HEK293 (cell line): ENCODE data around the gene MCTP1.

ENCODE experiments used
- CTCF ChIA-PET: fragments of 350-600 bp; formaldehyde crosslinking; extraction: SDS; loops from one replicate; lab custom pipeline; 2021; ENCODE audit warnings: antibody characterized with exemption; lab: Yijun Ruan, JAX
- POLR2A ChIA-PET: fragments of 300-600 bp; formaldehyde crosslinking; extraction: SDS; loops from one replicate; lab custom pipeline; 2020; ENCODE audit warnings: antibody characterized with exemption, inconsistent platforms; lab: Yijun Ruan, JAX
- H3K27ac ChIP-seq: fragments of 200-500 bp; sonication (Bioruptor generic); 2 replicates; pipeline ENCODE4 v1.5.1; 2014; ENCODE audit warnings: low read depth, low read length, control low read depth, inconsistent platforms; ENCODE audit errors: extremely low read depth
- H3K36me3 ChIP-seq, 2 experiments: fragments of 200-500 bp in 1 of 2; sonication (Bioruptor generic) in 1 of 2; 1 replicate in 1 of 2; 2 replicates in 1 of 2; pipeline ENCODE4 v1.5.1; 2014 to 2017; ENCODE audit warnings: inconsistent platforms in 2 of 2, low read length in 2 of 2; ENCODE audit not compliant: control insufficient read depth in 2 of 2, insufficient read depth in 1 of 2
- H3K4me1 ChIP-seq: fragments of 200-500 bp; sonication (Bioruptor generic); 2 replicates; pipeline ENCODE4 v1.5.1; 2014; ENCODE audit warnings: mild to moderate bottlenecking, low read length, inconsistent platforms; ENCODE audit not compliant: control insufficient read depth, insufficient read depth
- H3K4me3 ChIP-seq: 2 replicates; pipeline ENCODE4 v1.5.1; 2011; ENCODE audit warnings: low read depth, mild to moderate bottlenecking, control low read depth, low read length, moderate library complexity
- H3K9me3 ChIP-seq: fragments of 200-500 bp; sonication (Bioruptor generic); 2 replicates; pipeline ENCODE4 v1.5.1; 2014; ENCODE audit warnings: low read depth, low read length, inconsistent platforms; ENCODE audit not compliant: control insufficient read depth, insufficient read depth
- KLF1 ChIP-seq: fragments of 450-650 bp; formaldehyde crosslinking; IDR thresholded peaks from 2 replicates; pipeline ENCODE4 v1.5.1; 2016; ENCODE audit warnings: missing biosample characterization, missing genetic modification characterization
- KLF16 ChIP-seq: fragments of 450-650 bp; formaldehyde crosslinking; IDR thresholded peaks from 2 replicates; pipeline ENCODE4 v1.5.1; 2017; ENCODE audit warnings: missing biosample characterization, missing genetic modification characterization
- KLF8 ChIP-seq: fragments of 450-650 bp; formaldehyde crosslinking; IDR thresholded peaks from 2 replicates; pipeline ENCODE4 v1.5.1; 2016; ENCODE audit warnings: missing biosample characterization, missing genetic modification characterization
- MYNN ChIP-seq: fragments of 450-650 bp; formaldehyde crosslinking; IDR thresholded peaks from 2 replicates; pipeline ENCODE4 v1.5.1; 2016; ENCODE audit warnings: missing biosample characterization, missing genetic modification characterization, borderline replicate concordance
- TCF7L2 ChIP-seq: IDR thresholded peaks from 2 replicates; pipeline ENCODE4 v1.6.1; 2011; ENCODE audit warnings: low read depth, mild to moderate bottlenecking, inconsistent platforms, low read length, moderate library complexity, borderline replicate concordance
- TRIM28 ChIP-seq: IDR thresholded peaks from 2 replicates; pipeline ENCODE4 v1.6.1; 2011; ENCODE audit warnings: low read length, control low read depth, borderline replicate concordance
- ZFP3 ChIP-seq: fragments of 450-650 bp; formaldehyde crosslinking; IDR thresholded peaks from 2 replicates; pipeline ENCODE4 v1.5.1; 2016; ENCODE audit warnings: low read depth, missing biosample characterization, missing genetic modification characterization
- ZNF24 ChIP-seq: fragments of 450-650 bp; formaldehyde crosslinking; IDR thresholded peaks from 2 replicates; pipeline ENCODE4 v1.5.1; 2016; ENCODE audit warnings: missing biosample characterization, missing genetic modification characterization
- ZNF280D ChIP-seq: fragments of 450-650 bp; formaldehyde crosslinking; IDR thresholded peaks from 2 replicates; pipeline ENCODE4 v1.5.1; 2016; ENCODE audit warnings: missing biosample characterization, missing genetic modification characterization
- ZNF350 ChIP-seq: fragments of 450-650 bp; formaldehyde crosslinking; IDR thresholded peaks from 2 replicates; pipeline ENCODE4 v1.5.0; 2017; ENCODE audit warnings: missing biosample characterization, mild to moderate bottlenecking, missing genetic modification characterization
- ZNF37A ChIP-seq: fragments of 450-650 bp; IDR thresholded peaks from 2 replicates; pipeline ENCODE4 v1.5.1; 2018; ENCODE audit warnings: missing biosample characterization, missing genetic modification characterization
- ZNF423 ChIP-seq: fragments of 450-650 bp; formaldehyde crosslinking; IDR thresholded peaks from 2 replicates; pipeline ENCODE4 v1.5.1; 2016; ENCODE audit warnings: missing biosample characterization, missing genetic modification characterization
- ZNF530 ChIP-seq: fragments of 450-650 bp; formaldehyde crosslinking; IDR thresholded peaks from 2 replicates; pipeline ENCODE4 v1.5.1; 2016; ENCODE audit warnings: low read depth, missing biosample characterization, missing genetic modification characterization
- ZNF707 ChIP-seq: fragments of 450-650 bp; formaldehyde crosslinking; IDR thresholded peaks from 2 replicates; pipeline ENCODE4 v1.5.1; 2016; ENCODE audit warnings: missing biosample characterization, missing genetic modification characterization
- ZNF792 ChIP-seq: fragments of 450-650 bp; formaldehyde crosslinking; IDR thresholded peaks from 2 replicates; pipeline ENCODE4 v1.5.1; 2016; ENCODE audit warnings: missing biosample characterization, missing genetic modification characterization
- TF ChIP-seq, protein P1 (sequence below): fragments of 450-650 bp; formaldehyde crosslinking; IDR thresholded peaks from 2 replicates; pipeline ENCODE4 v1.5.1; 2016; ENCODE audit warnings: missing biosample characterization, missing genetic modification characterization, borderline replicate concordance
- TF ChIP-seq, protein P2 (sequence below): fragments of 450-650 bp; formaldehyde crosslinking; IDR thresholded peaks from 2 replicates; pipeline ENCODE4 v1.5.1; 2016; ENCODE audit warnings: missing biosample characterization, missing genetic modification characterization, borderline replicate concordance
- TF ChIP-seq, protein P3 (sequence below): fragments of 450-650 bp; formaldehyde crosslinking; IDR thresholded peaks from 2 replicates; pipeline ENCODE4 v1.5.1; 2016; ENCODE audit warnings: missing biosample characterization, missing genetic modification characterization
- TF ChIP-seq, protein P4 (sequence below): fragments of 450-650 bp; formaldehyde crosslinking; IDR thresholded peaks from 2 replicates; pipeline ENCODE4 v1.5.1; 2016; ENCODE audit warnings: missing biosample characterization, missing genetic modification characterization

Gene MCTP1

DNA sequence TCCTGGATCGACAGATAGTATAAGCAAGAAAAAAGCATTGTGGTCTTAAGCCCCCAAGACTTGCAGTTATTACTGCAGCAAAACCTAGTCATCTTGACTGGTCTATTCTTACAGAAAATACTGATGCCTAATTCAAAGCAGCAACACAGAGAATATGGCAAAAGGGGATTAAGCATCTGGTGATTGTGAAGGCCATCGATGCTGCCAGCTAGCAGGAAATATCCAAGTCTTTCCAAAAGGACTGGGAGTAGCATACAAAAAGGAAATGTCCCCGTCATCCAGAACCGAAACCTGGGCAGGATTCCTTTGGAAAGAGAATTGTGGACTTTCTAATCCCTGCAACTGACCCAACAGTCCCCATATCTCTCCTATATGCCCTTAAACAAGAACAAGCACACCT, 534.2 kb downstream of the MCTP1 start:
- H3K4me1 ChIP-seq: no peaks in the 10 kb centered on the region
- H3K9me3 ChIP-seq: no peaks in the 10 kb centered on the region
- no peaks in the 10 kb centered on the region for H3K36me3 ChIP-seq
- TF ChIP-seq KLF1 (tag by site-specific recombination) (no peak), KLF16 (tag by site-specific recombination) (no peak)
- TF ChIP-seq, protein P1, sequence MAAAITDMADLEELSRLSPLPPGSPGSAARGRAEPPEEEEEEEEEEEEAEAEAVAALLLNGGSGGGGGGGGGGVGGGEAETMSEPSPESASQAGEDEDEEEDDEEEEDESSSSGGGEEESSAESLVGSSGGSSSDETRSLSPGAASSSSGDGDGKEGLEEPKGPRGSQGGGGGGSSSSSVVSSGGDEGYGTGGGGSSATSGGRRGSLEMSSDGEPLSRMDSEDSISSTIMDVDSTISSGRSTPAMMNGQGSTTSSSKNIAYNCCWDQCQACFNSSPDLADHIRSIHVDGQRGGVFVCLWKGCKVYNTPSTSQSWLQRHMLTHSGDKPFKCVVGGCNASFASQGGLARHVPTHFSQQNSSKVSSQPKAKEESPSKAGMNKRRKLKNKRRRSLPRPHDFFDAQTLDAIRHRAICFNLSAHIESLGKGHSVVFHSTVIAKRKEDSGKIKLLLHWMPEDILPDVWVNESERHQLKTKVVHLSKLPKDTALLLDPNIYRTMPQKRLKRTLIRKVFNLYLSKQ: no peak
- ChIA-PET CTCF (interaction anchor here (0.5 to 0.6 kb wide), 2 partner anchors 42 to 57 kb away, joined by 4 read pairs; no protein-coding TSS in a partner anchor), POLR2A (no interaction called here)
- no peak overlapping the region for H3K4me3 ChIP-seq
- no peak overlapping the region for H3K27ac ChIP-seq

DNA sequence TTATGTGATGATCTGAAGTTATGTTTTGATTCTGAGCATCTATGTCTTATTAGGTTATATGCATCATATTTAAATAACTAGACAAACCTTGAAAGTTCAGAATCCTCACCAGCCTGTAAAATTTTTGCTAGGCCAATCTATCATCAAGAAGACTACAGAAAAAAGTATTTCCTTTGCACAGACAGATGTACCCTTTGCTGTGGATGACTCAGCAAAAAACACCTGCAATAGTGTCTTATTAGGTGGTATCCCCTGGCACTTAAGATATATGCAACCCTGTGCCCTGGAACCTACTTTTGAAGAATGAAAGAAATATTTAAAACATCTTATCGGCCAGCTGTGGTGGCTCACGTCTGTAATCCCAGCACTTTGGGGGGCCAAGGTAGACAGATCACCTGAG, 535.9 kb downstream of the MCTP1 start:
- H3K4me1 ChIP-seq: no peaks in the 10 kb centered on the region
- no peaks in the 10 kb centered on the region for H3K9me3 ChIP-seq
- CTCF ChIA-PET: no interaction called here
- no peak overlapping the region for H3K27ac ChIP-seq
- H3K4me3 ChIP-seq: no peak overlapping the region
- TF ChIP-seq MYNN (tag by site-specific recombination) (no peak), ZNF423 (tag by site-specific recombination) (no peak), ZNF350 (tag by site-specific recombination) (no peak), ZNF24 (tag by site-specific recombination) (no peak), ZNF707 (no peak), KLF8 (tag by site-specific recombination) (no peak), ZNF792 (tag by site-specific recombination) (no peak), ZFP3 (tag by site-specific recombination) (no peak), TRIM28 (no peak), ZNF530 (tag by site-specific recombination) (no peak), ZNF37A (tag by site-specific recombination) (no peak), ZNF280D (no peak), TCF7L2 (no peak)
- TF ChIP-seq, protein P2, sequence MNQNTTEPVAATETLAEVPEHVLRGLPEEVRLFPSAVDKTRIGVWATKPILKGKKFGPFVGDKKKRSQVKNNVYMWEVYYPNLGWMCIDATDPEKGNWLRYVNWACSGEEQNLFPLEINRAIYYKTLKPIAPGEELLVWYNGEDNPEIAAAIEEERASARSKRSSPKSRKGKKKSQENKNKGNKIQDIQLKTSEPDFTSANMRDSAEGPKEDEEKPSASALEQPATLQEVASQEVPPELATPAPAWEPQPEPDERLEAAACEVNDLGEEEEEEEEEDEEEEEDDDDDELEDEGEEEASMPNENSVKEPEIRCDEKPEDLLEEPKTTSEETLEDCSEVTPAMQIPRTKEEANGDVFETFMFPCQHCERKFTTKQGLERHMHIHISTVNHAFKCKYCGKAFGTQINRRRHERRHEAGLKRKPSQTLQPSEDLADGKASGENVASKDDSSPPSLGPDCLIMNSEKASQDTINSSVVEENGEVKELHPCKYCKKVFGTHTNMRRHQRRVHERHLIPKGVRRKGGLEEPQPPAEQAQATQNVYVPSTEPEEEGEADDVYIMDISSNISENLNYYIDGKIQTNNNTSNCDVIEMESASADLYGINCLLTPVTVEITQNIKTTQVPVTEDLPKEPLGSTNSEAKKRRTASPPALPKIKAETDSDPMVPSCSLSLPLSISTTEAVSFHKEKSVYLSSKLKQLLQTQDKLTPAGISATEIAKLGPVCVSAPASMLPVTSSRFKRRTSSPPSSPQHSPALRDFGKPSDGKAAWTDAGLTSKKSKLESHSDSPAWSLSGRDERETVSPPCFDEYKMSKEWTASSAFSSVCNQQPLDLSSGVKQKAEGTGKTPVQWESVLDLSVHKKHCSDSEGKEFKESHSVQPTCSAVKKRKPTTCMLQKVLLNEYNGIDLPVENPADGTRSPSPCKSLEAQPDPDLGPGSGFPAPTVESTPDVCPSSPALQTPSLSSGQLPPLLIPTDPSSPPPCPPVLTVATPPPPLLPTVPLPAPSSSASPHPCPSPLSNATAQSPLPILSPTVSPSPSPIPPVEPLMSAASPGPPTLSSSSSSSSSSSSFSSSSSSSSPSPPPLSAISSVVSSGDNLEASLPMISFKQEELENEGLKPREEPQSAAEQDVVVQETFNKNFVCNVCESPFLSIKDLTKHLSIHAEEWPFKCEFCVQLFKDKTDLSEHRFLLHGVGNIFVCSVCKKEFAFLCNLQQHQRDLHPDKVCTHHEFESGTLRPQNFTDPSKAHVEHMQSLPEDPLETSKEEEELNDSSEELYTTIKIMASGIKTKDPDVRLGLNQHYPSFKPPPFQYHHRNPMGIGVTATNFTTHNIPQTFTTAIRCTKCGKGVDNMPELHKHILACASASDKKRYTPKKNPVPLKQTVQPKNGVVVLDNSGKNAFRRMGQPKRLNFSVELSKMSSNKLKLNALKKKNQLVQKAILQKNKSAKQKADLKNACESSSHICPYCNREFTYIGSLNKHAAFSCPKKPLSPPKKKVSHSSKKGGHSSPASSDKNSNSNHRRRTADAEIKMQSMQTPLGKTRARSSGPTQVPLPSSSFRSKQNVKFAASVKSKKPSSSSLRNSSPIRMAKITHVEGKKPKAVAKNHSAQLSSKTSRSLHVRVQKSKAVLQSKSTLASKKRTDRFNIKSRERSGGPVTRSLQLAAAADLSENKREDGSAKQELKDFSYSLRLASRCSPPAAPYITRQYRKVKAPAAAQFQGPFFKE (tag by site-specific recombination): no peak
- TF ChIP-seq, protein P3, sequence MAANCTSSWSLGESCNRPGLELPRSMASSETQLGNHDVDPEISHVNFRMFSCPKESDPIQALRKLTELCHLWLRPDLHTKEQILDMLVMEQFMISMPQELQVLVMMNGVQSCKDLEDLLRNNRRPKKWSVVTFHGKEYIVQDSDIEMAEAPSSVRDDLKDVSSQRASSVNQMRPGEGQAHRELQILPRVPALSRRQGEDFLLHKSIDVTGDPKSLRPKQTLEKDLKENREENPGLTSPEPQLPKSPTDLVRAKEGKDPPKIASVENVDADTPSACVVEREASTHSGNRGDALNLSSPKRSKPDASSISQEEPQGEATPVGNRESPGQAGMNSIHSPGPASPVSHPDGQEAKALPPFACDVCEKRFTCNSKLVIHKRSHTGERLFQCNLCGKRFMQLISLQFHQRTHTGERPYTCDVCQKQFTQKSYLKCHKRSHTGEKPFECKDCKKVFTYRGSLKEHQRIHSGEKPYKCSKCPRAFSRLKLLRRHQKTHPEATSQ (tag by site-specific recombination): no peak
- TF ChIP-seq, protein P4, sequence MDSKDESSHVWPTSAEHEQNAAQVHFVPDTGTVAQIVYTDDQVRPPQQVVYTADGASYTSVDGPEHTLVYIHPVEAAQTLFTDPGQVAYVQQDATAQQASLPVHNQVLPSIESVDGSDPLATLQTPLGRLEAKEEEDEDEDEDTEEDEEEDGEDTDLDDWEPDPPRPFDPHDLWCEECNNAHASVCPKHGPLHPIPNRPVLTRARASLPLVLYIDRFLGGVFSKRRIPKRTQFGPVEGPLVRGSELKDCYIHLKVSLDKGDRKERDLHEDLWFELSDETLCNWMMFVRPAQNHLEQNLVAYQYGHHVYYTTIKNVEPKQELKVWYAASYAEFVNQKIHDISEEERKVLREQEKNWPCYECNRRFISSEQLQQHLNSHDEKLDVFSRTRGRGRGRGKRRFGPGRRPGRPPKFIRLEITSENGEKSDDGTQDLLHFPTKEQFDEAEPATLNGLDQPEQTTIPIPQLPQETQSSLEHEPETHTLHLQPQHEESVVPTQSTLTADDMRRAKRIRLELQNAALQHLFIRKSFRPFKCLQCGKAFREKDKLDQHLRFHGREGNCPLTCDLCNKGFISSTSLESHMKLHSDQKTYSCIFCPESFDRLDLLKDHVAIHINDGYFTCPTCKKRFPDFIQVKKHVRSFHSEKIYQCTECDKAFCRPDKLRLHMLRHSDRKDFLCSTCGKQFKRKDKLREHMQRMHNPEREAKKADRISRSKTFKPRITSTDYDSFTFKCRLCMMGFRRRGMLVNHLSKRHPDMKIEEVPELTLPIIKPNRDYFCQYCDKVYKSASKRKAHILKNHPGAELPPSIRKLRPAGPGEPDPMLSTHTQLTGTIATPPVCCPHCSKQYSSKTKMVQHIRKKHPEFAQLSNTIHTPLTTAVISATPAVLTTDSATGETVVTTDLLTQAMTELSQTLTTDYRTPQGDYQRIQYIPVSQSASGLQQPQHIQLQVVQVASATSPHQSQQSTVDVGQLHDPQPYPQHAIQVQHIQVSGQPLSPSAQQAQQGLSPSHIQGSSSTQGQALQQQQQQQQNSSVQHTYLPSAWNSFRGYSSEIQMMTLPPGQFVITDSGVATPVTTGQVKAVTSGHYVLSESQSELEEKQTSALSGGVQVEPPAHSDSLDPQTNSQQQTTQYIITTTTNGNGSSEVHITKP (tag by site-specific recombination): no peak
- POLR2A ChIA-PET: no interaction called here
- H3K36me3 ChIP-seq: no peaks in the 10 kb centered on the region
